Measurements from ENCODE around the gene RHBDL1. TPM values are rescaled to one million over a fixed set of nuclear protein-coding genes. Genes with fewer than 3 reads are reported as not detected.

RHBDL1 gene
- total RNA-seq, 1 donor, result 1.3 TPM

DNA sequence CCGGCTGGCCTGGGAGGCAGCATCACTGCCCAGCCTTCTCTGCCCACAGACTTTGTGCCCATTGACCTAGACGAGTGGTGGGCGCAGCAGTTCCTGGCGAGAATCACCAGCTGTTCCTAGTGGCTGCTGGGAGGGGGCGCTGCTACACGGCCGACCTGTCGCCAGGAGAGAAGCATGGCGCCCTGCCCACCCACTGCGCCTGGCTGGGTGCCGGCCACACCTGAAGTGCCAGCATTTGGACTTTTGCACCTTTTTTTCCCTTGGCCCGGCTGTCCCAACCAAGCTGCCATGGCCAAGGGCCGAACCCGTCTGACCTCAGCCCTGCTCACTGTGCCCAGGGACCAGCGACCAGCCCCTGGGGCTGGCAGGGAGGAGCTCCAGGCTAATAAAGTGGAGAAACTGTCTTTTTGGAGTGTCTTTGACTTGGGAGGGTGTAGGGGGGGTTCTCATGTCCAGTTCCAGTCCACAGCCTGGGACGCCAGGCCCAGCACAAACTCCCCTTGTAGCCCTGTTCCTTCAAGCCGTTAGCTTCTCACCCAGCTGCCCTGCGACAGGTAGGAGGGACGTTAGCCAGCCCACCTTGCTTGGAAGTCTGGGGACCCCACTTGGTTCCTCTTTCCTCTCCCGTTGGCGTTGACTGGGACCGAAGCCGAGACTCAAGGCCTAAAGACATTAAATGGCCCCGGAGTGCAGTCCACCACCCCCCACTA lies 27.2 kb upstream of the RHBDL1 start:
- TF ChIP-seq CTCF (IDR thresholded peaks at IDR 0.05; ENCODE audit: insufficient read depth, low read depth, low read length), result peak; percentile 40
- DNase-seq (ENCODE audit: low read depth), result no peak
- peak overlapping the region; percentile 63 for H3K4me3 ChIP-seq (ENCODE audit: low read depth, low read length)

DNA sequence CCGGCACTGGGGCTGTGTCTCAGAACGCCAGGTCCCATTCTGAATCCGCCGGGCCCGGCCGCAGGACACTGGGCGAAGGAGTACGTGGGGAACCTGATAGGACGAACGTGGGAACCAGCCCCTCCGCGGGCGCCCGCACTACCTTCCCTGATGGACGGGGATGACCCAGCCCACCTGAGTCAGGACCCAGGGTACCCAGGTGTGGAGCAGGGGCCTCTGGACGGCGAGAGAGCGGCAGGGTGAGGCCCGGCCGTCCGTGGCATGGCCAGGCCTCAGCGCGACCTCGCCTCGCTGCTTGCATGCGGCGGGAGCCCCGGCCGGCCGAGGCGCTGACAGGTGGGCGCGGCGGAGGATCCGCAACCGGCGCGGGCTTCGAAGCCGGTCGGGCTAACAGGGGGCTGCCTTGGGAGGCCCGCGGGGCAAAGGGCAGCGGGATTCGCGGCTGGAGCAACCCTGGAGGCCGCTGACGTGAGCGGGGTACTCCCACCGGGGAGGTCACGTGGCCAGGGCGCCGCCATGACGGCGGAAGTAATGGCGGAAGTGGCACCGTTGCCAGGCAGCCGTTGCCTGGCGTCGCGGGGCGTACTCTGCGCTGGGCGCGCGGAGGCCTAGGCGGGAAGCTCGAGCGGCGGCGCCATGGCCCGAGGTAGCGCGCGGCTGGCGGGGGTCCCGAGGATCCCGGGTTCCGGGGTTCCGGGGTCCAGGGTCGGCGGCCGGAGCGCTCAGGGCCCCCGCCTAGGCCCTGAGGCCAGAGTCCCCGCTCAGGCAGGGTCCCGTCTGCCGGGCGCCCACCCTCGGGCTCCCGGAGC lies 26.5 kb upstream of the RHBDL1 start, which contains the start of gene WDR90:
Gene WDR90 (plus strand): TSS at position 585 of the 809 bp plus-strand sequence. CDS start 52 bp downstream, at position 637.
- TF ChIP-seq CTCF (IDR thresholded peaks at IDR 0.05; ENCODE audit: insufficient read depth, low read depth, low read length), result no peak
- peak; percentile 92 for DNase-seq (ENCODE audit: low read depth)
- peak within 1 kb of the TSS; percentile 63 for H3K4me3 ChIP-seq (ENCODE audit: low read depth, low read length)

- no peak for DNase-seq (ENCODE audit: low read depth)
- peak overlapping the region; percentile 63 for H3K4me3 ChIP-seq (ENCODE audit: low read depth, low read length)
- TF ChIP-seq CTCF (IDR thresholded peaks at IDR 0.05; ENCODE audit: insufficient read depth, low read depth, low read length), result no peak
Measured at GRCh38 chr16:649631-650030, 25.8 kb upstream of the RHBDL1 start.

- no peak overlapping the region for H3K4me3 ChIP-seq (ENCODE audit: low read depth, low read length)
- no peak for DNase-seq (ENCODE audit: low read depth)
- TF ChIP-seq CTCF (IDR thresholded peaks at IDR 0.05; ENCODE audit: insufficient read depth, low read depth, low read length), result no peak
Measured at GRCh38 chr16:651844-652243, 23.6 kb upstream of the RHBDL1 start.

- DNase-seq (ENCODE audit: low read depth), result no peak
- no peak for TF ChIP-seq CTCF (IDR thresholded peaks at IDR 0.05; ENCODE audit: insufficient read depth, low read depth, low read length)
- H3K4me3 ChIP-seq (ENCODE audit: low read depth, low read length), result no peak overlapping the region
Measured at GRCh38 chr16:652454-653305, 22.8 kb upstream of the RHBDL1 start.

- no peak overlapping the region for H3K4me3 ChIP-seq (ENCODE audit: low read depth, low read length)
- no peak for TF ChIP-seq CTCF (IDR thresholded peaks at IDR 0.05; ENCODE audit: insufficient read depth, low read depth, low read length)
- no peak for DNase-seq (ENCODE audit: low read depth)
Measured at GRCh38 chr16:654034-654433, 21.4 kb upstream of the RHBDL1 start.
